ENCODE results near the gene COL19A1.
"Not testable (repeated sequence)": the region's sequence is repeated elsewhere in the genome, so short reads cannot be mapped to it uniquely, and the experiment has no call there.

Gene COL19A1

GRCh38 chr6:69965974-69966373, 99.6 kb downstream of the COL19A1 start:
- DNase-seq: not testable (repeated sequence)

GRCh38 chr6:69973138-69973537, 106.8 kb downstream of the COL19A1 start:
- DNase-seq: no peak

GRCh38 chr6:69973763-69974162, 107.4 kb downstream of the COL19A1 start:
- DNase-seq: no peak

- DNase-seq: peak in 1 of 14 donors; percentile 61
Measured at GRCh38 chr6:69974193-69974592, 107.8 kb downstream of the COL19A1 start.

GRCh38 chr6:69976591-69977090, 110.3 kb downstream of the COL19A1 start:
- no peak for DNase-seq

GRCh38 chr6:69980624-69981023, 114.3 kb downstream of the COL19A1 start:
- no peak for DNase-seq

GRCh38 chr6:69984506-69984905, 118.2 kb downstream of the COL19A1 start:
- no peak for DNase-seq

GRCh38 chr6:69985180-69985579, 118.8 kb downstream of the COL19A1 start:
- DNase-seq: no peak

- DNase-seq: no peak
Measured at GRCh38 chr6:69987550-69987949, 121.2 kb downstream of the COL19A1 start.

- DNase-seq: no peak
Measured at GRCh38 chr6:69988458-69989126, 122.2 kb downstream of the COL19A1 start.

- no peak for DNase-seq
Measured at GRCh38 chr6:69994251-69994650, 127.9 kb downstream of the COL19A1 start.

GRCh38 chr6:70008189-70008588, 141.8 kb downstream of the COL19A1 start:
- no peak for DNase-seq

- not testable (repeated sequence) for DNase-seq
Measured at GRCh38 chr6:70010339-70010738, 144.0 kb downstream of the COL19A1 start.

GRCh38 chr6:70023201-70023600, 156.8 kb downstream of the COL19A1 start:
- DNase-seq: not testable (repeated sequence)

GRCh38 chr6:70028246-70028645, 161.9 kb downstream of the COL19A1 start:
- DNase-seq: no peak

- no peak for DNase-seq
Measured at GRCh38 chr6:70028926-70029325, 162.6 kb downstream of the COL19A1 start.

- no peak for DNase-seq
Measured at GRCh38 chr6:70033781-70034180, 167.4 kb downstream of the COL19A1 start.

GRCh38 chr6:70037445-70037844, 171.1 kb downstream of the COL19A1 start:
- no peak for DNase-seq

GRCh38 chr6:70040766-70041165, 174.4 kb downstream of the COL19A1 start:
- no peak for DNase-seq

- no peak for DNase-seq
Measured at GRCh38 chr6:70041411-70041810, 175.1 kb downstream of the COL19A1 start.

GRCh38 chr6:70045413-70045812, 179.1 kb downstream of the COL19A1 start:
- no peak for DNase-seq

- no peak for DNase-seq
Measured at GRCh38 chr6:70051197-70052124, 185.1 kb downstream of the COL19A1 start.

GRCh38 chr6:70059039-70059719, 192.8 kb downstream of the COL19A1 start:
- no peak for DNase-seq

Measured in C1 segment of cervical spinal cord (tissue), 14 donors.